Ishikawa (cell line): ENCODE results near the gene SRPK2.

ENCODE experiments used
- CEBPB ChIP-seq: IDR thresholded peaks from 2 replicates; pipeline ENCODE4 v1.6.1; 2012
- CREB1 ChIP-seq: IDR thresholded peaks from 2 replicates; pipeline ENCODE4 v1.6.1; 2012; ENCODE audit warnings: low read depth
- EGR1 ChIP-seq: IDR thresholded peaks from 2 replicates; pipeline ENCODE4 v1.6.1; 2012
- EP300 ChIP-seq: IDR thresholded peaks from 2 replicates; pipeline ENCODE4 v1.6.1; 2012; ENCODE audit warnings: borderline replicate concordance
- FOXM1 ChIP-seq: IDR thresholded peaks from 2 replicates; pipeline ENCODE4 v1.6.1; 2012; ENCODE audit warnings: low read depth, borderline replicate concordance
- NFIC ChIP-seq: IDR thresholded peaks from 2 replicates; pipeline ENCODE4 v1.6.1; 2012
- RAD21 ChIP-seq: IDR thresholded peaks from 2 replicates; pipeline ENCODE4 v1.6.1; 2012; ENCODE audit warnings: low read depth
- TAF1 ChIP-seq: IDR thresholded peaks from 2 replicates; pipeline ENCODE4 v1.6.1; 2012; ENCODE audit warnings: low read depth, mild to moderate bottlenecking
- TCF12 ChIP-seq: IDR thresholded peaks from 2 replicates; pipeline ENCODE4 v1.6.1; 2012; ENCODE audit warnings: low read depth
- TEAD4 ChIP-seq: IDR thresholded peaks from 2 replicates; pipeline ENCODE4 v1.6.1; 2012
- YY1 ChIP-seq: IDR thresholded peaks from 2 replicates; pipeline ENCODE4 v1.6.1; 2012; ENCODE audit warnings: low read depth
- ZBTB7A ChIP-seq: IDR thresholded peaks from 2 replicates; pipeline ENCODE4 v1.6.1; 2012; ENCODE audit warnings: low read depth
- TF ChIP-seq, protein P1 (sequence below): IDR thresholded peaks from 2 replicates; pipeline ENCODE4 v1.6.1; 2012
- TF ChIP-seq, protein P2 (sequence below): IDR thresholded peaks from 2 replicates; pipeline ENCODE4 v1.6.1; 2012; ENCODE audit warnings: low read depth, mild to moderate bottlenecking
- TF ChIP-seq, protein P3 (sequence below): IDR thresholded peaks from 2 replicates; pipeline ENCODE4 v1.6.1; 2012

The SRPK2 gene

DNA sequence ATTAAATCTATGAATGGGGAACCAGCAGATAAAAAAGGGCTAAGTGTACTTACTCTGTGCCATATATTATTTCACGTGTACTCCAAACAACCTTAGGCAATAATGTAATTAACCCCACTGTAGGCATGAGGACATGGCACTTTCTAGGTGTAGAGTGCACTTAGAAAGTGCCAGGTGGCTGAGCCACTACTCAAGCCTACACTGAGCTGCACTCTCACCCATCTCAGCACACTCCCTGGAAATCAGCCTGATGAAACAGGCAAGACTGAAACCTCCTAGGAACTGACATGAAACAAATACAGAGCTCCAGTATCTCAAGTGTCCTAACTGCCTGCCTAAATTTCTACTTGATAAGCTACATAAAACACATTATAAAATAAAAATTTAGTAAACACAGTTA is 227.4 kb downstream of the SRPK2 start:
- TF ChIP-seq CREB1 (no peak), NFIC (no peak)

DNA sequence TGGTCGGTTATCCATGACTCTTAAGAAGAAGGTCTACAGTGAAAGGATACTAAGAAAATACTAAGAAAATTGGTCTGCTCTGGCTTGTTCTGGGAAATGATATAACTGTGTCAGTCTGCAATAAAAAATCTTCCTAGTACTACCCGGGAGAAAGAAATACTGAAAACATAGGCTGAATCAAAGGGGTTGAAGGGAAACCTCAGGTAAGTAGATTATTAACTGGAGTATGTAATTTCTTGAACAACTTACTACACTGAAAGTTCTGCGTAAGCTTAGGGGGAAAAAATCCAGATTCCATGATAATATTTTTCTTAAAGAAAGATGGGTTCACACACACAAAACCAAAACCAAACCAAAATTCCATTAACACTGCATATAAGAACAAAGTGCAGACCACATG is 231.4 kb downstream of the SRPK2 start:
- TF ChIP-seq RAD21, result no peak
- no peak for TF ChIP-seq CEBPB
- TF ChIP-seq YY1, result no peak
- TF ChIP-seq NFIC, result no peak
- TF ChIP-seq TEAD4, result no peak
- TF ChIP-seq, protein P1, sequence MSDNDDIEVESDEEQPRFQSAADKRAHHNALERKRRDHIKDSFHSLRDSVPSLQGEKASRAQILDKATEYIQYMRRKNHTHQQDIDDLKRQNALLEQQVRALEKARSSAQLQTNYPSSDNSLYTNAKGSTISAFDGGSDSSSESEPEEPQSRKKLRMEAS, result no peak
- TF ChIP-seq TCF12, result no peak
- TF ChIP-seq, protein P2, sequence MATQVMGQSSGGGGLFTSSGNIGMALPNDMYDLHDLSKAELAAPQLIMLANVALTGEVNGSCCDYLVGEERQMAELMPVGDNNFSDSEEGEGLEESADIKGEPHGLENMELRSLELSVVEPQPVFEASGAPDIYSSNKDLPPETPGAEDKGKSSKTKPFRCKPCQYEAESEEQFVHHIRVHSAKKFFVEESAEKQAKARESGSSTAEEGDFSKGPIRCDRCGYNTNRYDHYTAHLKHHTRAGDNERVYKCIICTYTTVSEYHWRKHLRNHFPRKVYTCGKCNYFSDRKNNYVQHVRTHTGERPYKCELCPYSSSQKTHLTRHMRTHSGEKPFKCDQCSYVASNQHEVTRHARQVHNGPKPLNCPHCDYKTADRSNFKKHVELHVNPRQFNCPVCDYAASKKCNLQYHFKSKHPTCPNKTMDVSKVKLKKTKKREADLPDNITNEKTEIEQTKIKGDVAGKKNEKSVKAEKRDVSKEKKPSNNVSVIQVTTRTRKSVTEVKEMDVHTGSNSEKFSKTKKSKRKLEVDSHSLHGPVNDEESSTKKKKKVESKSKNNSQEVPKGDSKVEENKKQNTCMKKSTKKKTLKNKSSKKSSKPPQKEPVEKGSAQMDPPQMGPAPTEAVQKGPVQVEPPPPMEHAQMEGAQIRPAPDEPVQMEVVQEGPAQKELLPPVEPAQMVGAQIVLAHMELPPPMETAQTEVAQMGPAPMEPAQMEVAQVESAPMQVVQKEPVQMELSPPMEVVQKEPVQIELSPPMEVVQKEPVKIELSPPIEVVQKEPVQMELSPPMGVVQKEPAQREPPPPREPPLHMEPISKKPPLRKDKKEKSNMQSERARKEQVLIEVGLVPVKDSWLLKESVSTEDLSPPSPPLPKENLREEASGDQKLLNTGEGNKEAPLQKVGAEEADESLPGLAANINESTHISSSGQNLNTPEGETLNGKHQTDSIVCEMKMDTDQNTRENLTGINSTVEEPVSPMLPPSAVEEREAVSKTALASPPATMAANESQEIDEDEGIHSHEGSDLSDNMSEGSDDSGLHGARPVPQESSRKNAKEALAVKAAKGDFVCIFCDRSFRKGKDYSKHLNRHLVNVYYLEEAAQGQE, result no peak
- TF ChIP-seq TAF1, result no peak
- TF ChIP-seq EP300, result no peak
- TF ChIP-seq, protein P3, sequence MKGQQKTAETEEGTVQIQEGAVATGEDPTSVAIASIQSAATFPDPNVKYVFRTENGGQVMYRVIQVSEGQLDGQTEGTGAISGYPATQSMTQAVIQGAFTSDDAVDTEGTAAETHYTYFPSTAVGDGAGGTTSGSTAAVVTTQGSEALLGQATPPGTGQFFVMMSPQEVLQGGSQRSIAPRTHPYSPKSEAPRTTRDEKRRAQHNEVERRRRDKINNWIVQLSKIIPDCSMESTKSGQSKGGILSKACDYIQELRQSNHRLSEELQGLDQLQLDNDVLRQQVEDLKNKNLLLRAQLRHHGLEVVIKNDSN, result no peak
- TF ChIP-seq CREB1, result no peak
- TF ChIP-seq FOXM1, result no peak
- no peak for TF ChIP-seq ZBTB7A
- no peak for TF ChIP-seq EGR1

DNA sequence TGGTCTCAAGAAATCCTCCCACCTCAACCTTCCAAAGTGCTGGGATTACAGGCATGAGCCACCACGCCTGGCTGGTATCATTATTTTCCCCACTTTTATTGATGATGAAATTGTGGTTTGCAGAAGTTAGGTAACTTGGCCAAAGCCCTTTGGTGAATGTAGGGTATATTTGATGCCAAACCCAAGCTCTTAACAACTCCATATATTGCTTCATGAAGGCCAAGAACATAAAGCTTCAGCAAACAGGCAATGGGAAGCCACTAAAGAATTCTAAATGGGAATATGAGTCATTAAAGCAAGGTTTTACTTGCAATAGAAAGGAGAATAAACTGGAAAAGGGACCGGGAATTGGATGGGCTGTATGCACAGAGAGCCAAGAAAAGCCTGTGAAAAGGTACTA is 232.0 kb downstream of the SRPK2 start:
- TF ChIP-seq ZBTB7A, result no peak
- no peak for TF ChIP-seq CEBPB
- TF ChIP-seq, protein P3, result no peak
- TF ChIP-seq YY1, result no peak
- no peak for TF ChIP-seq EP300
- no peak for TF ChIP-seq TAF1
- TF ChIP-seq, protein P2, result no peak
- TF ChIP-seq NFIC, result no peak
- no peak for TF ChIP-seq EGR1
- no peak for TF ChIP-seq FOXM1
- TF ChIP-seq, protein P1, result no peak
- TF ChIP-seq RAD21, result no peak
- no peak for TF ChIP-seq CREB1
- TF ChIP-seq TEAD4, result no peak
- no peak for TF ChIP-seq TCF12

DNA sequence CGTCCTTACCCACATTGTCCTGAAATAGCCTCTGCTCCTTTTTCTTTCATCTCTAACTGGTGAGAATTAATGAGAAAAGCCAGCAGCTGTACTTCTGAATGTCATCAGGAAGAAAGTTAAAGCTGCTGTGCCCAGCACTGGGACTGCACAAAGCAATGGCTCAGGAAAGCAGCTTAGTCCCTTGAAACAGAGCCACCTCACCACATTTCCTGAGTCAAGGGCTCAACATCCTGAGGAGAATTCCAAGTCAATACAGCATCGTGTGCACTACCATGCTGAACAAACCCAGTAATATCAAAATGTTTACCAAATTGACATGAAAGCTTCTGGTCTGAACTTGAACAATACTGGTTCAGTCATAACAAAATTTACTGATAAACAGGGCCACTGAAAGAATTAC is 234.6 kb downstream of the SRPK2 start:
- no peak for TF ChIP-seq ZBTB7A
- TF ChIP-seq EGR1, result no peak
- no peak for TF ChIP-seq TAF1
- TF ChIP-seq, protein P1, result no peak
- no peak for TF ChIP-seq TEAD4

DNA sequence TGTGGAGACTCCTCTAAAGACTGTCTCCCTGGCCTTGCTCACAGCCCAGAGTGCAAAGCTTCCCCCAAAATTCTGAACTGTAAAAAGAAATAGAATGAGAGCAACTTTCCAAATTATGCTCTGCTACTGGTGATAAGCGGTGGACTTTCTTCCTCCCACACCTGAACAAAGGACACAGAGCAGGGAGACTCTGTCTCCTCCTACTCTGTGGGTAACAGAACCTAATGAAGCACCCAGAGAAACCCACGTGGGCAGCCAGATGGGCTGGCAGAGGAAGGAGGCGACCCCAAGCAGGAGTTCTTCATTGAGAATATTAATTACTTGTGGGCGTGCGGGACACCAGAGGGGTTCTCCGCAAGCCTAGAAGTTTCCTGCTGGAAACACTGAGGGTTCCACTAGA is 235.2 kb downstream of the SRPK2 start:
- TF ChIP-seq TCF12, result no peak
- TF ChIP-seq EP300, result no peak
- no peak for TF ChIP-seq ZBTB7A
- TF ChIP-seq TAF1, result no peak
- TF ChIP-seq, protein P1, result no peak
- TF ChIP-seq NFIC, result no peak
- TF ChIP-seq CREB1, result no peak
- TF ChIP-seq, protein P3, result no peak
- no peak for TF ChIP-seq RAD21
- TF ChIP-seq, protein P2, result no peak
- TF ChIP-seq TEAD4, result no peak
- no peak for TF ChIP-seq EGR1
- no peak for TF ChIP-seq YY1
- no peak for TF ChIP-seq FOXM1
- TF ChIP-seq CEBPB, result no peak
